PC-3 (cell line): ENCODE data around the gene GTF2A1L. TPM values are rescaled to one million over a fixed set of nuclear protein-coding genes. Genes with fewer than 3 reads are reported as not detected.

ENCODE experiments used
- ATAC-seq: fragments of 200-7000 bp; cut with Tn5 transposase; 2 replicates; pipeline ENCODE4 v1.9.1; 2020; ENCODE audit warnings: mild to moderate bottlenecking, moderate library complexity
- BruUV-seq: library from RNA; stranded (reverse); fragments of 400-500 nt; replicated peaks from 2 replicates; lab custom pipeline; 2021; lab: Mats Ljungman, UMichigan
- CTCF ChIA-PET: fragments of 300-600 bp; sonication (Branson Sonifier 250); formaldehyde crosslinking; loops from one replicate; lab custom pipeline; 2022; ENCODE audit warnings: antibody characterized with exemption; lab: Charles Lee
- POLR2A ChIA-PET: fragments of 300-600 bp; sonication (Branson Sonifier 250); formaldehyde crosslinking; loops from one replicate; lab custom pipeline; 2022; ENCODE audit warnings: antibody characterized with exemption; ENCODE audit not compliant: unreplicated experiment; lab: Charles Lee
- DNase-seq: peaks from one replicate; pipeline ENCODE4 v3.0.0-alpha.2; 2015
- H2AFZ ChIP-seq: fragments of 300-600 bp; sonication (generic); 2 replicates; pipeline ENCODE4 v1.6.0; 2016; ENCODE audit warnings: antibody characterized with exemption, low read length
- H3F3A ChIP-seq: fragments of 300-600 bp; sonication (generic); one replicate; pipeline ENCODE4 v1.6.0; 2017; ENCODE audit warnings: antibody characterized with exemption, low read length, control low read depth, mild to moderate bottlenecking; ENCODE audit not compliant: unreplicated experiment
- H3K27ac ChIP-seq: fragments of 300-600 bp; sonication (generic); 2 replicates; pipeline ENCODE4 v1.5.1; 2016; ENCODE audit warnings: mild to moderate bottlenecking, low read length
- H3K27me3 ChIP-seq: fragments of 300-600 bp; sonication (generic); 2 replicates; pipeline ENCODE4 v1.6.1; 2016; ENCODE audit warnings: low read length, mixed read lengths
- H3K36me3 ChIP-seq: fragments of 300-600 bp; sonication (generic); 2 replicates; pipeline ENCODE4 v1.6.1; 2016; ENCODE audit warnings: low read depth, mixed run types, low read length, mixed read lengths
- H3K4me1 ChIP-seq: fragments of 300-600 bp; sonication (generic); 2 replicates; pipeline ENCODE4 v1.5.1; 2016; ENCODE audit warnings: low read length; ENCODE audit not compliant: insufficient read depth
- H3K4me2 ChIP-seq: fragments of 300-600 bp; sonication (generic); 2 replicates; pipeline ENCODE4 v1.6.0; 2016; ENCODE audit warnings: low read length
- H3K4me3 ChIP-seq: fragments of 300-600 bp; sonication (generic); 2 replicates; pipeline ENCODE4 v1.5.1; 2016; ENCODE audit warnings: mild to moderate bottlenecking, low read length, mixed read lengths
- H3K79me2 ChIP-seq: fragments of 300-600 bp; sonication (generic); 2 replicates; pipeline ENCODE4 v1.6.1; 2017; ENCODE audit warnings: low read length, mixed read lengths
- H3K9ac ChIP-seq: fragments of 300-600 bp; sonication (generic); 2 replicates; pipeline ENCODE4 v1.6.0; 2016; ENCODE audit warnings: mild to moderate bottlenecking, low read length
- H3K9me2 ChIP-seq: fragments of 300-600 bp; sonication (generic); replicated peaks from 2 replicates; pipeline ENCODE4 v1.6.1; 2016; ENCODE audit warnings: mixed run types, low read length, mixed read lengths
- H3K9me3 ChIP-seq: fragments of 300-600 bp; sonication (generic); 2 replicates; pipeline ENCODE4 v1.6.1; 2016; ENCODE audit warnings: low read length, mixed read lengths
- H4K20me1 ChIP-seq: fragments of 300-600 bp; sonication (generic); 2 replicates; pipeline ENCODE4 v1.6.1; 2016; ENCODE audit warnings: low read length, mixed read lengths
- EZH2 ChIP-seq: fragments of 300-600 bp; sonication (generic); IDR thresholded peaks from one replicate; pipeline ENCODE4 v1.6.1; 2017; ENCODE audit warnings: antibody characterized with exemption, mild to moderate bottlenecking, low read length; ENCODE audit not compliant: unreplicated experiment
- EZH2phosphoT487 ChIP-seq: fragments of 300-600 bp; sonication (generic); IDR thresholded peaks from 2 replicates; pipeline ENCODE4 v1.6.1; 2018; ENCODE audit warnings: mild to moderate bottlenecking, antibody characterized with exemption, low read length, borderline replicate concordance
- intact Hi-C: fragments of 100-400 bp; cut with micrococcal nuclease; formaldehyde crosslinking; loops from 2 replicates; pipeline ENCODE4 v1.9.0; 2023
- total RNA-seq: library from RNA; depleted of rRNA; stranded (reverse); fragments of >200 nt; gene quantifications from 2 replicates; pipeline ENCODE4 v1.2.3, GENCODE V29; 2014
- TF ChIP-seq, protein P1 (sequence below): fragments of 300-600 bp; sonication (generic); conservative IDR thresholded peaks from 2 replicates; pipeline ENCODE4 v1.5.1; 2017; ENCODE audit warnings: antibody characterized with exemption, low read depth, mild to moderate bottlenecking, low read length

GTF2A1L gene
- total RNA-seq, 1 experiment from 2014 or later: not detected

DNA sequence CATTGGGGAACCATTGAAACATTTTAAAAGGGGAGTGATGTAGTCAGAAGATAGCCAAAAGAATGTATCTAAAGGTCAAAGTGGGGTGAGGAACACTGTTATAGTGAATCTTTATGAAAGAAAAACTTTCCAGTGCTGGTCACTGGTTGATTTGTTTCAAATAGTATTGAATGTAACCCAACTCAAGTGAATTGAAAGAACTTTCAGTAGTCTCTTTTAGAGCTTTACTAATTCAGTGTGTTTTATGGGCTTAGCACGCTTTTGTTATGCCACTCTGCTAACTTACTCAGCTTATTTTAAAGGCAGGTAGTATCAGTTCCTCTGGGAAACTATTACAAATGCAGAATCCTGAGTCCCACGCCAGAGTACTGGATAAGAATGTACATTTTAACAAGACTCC is 57.3 kb downstream of the GTF2A1L start:
- POLR2A ChIA-PET: no interaction called here
- ATAC-seq (no peak), DNase-seq (no peak)
- H3K9me3 ChIP-seq: no peaks in the 10 kb centered on the region
- no peak overlapping the region for H3K9ac ChIP-seq
- no peaks in the 10 kb centered on the region for H3K9me2 ChIP-seq
- intact Hi-C loops: no loop called here
- no peak overlapping the region for H3K27ac ChIP-seq
- H3K4me2 ChIP-seq: no peak overlapping the region
- H2AFZ ChIP-seq: no peak overlapping the region
- H4K20me1 ChIP-seq: no peaks in the 10 kb centered on the region
- no peak overlapping the region for H3K4me3 ChIP-seq
- no TSS peak for BruUV-seq
- TF ChIP-seq, protein P1, sequence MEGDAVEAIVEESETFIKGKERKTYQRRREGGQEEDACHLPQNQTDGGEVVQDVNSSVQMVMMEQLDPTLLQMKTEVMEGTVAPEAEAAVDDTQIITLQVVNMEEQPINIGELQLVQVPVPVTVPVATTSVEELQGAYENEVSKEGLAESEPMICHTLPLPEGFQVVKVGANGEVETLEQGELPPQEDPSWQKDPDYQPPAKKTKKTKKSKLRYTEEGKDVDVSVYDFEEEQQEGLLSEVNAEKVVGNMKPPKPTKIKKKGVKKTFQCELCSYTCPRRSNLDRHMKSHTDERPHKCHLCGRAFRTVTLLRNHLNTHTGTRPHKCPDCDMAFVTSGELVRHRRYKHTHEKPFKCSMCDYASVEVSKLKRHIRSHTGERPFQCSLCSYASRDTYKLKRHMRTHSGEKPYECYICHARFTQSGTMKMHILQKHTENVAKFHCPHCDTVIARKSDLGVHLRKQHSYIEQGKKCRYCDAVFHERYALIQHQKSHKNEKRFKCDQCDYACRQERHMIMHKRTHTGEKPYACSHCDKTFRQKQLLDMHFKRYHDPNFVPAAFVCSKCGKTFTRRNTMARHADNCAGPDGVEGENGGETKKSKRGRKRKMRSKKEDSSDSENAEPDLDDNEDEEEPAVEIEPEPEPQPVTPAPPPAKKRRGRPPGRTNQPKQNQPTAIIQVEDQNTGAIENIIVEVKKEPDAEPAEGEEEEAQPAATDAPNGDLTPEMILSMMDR: no peak
- TF ChIP-seq EZH2phosphoT487 (no peak), EZH2 (no peak)
- peaks cover 21% of the 10 kb centered on the region; the same call in 1 of the 2 replicates for H3K27me3 ChIP-seq
- CTCF ChIA-PET: no interaction called here
- no peaks in the 10 kb centered on the region for H3K36me3 ChIP-seq
- H3F3A ChIP-seq: no peaks in the 10 kb centered on the region
- no peaks in the 10 kb centered on the region for H3K4me1 ChIP-seq
- no peaks in the 10 kb centered on the region for H3K79me2 ChIP-seq

DNA sequence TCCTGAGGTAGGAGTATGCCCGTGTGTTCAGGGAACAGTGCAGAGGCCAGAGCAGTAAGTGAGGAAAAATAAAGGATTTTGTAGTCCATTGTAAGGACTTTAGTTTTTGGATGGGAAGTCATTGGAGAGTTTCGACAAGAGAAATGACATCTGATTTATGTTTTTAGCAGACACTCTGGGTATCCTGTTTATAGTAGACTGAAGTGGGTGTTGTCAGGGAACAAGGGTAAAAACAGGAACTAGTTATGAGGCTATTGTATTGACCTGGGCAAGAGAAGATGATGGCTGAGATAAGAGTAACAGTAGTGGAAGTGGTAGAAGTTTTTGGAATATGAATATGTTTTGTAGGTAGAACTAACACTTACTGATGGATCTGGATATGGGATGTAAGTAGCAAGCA is 59.8 kb downstream of the GTF2A1L start:
- Histone ChIP-seq H3K4me3 (no peak overlapping the region), H3K4me2 (no peak overlapping the region), H3K9ac (no peak overlapping the region), H3F3A (no peaks in the 10 kb centered on the region), H2AFZ (no peak overlapping the region), H3K9me3 (no peaks in the 10 kb centered on the region), H4K20me1 (no peaks in the 10 kb centered on the region), H3K27me3 (peaks cover 24% of the 10 kb centered on the region; the same call in 1 of the 2 replicates), H3K27ac (no peak overlapping the region), H3K36me3 (no peaks in the 10 kb centered on the region), H3K4me1 (no peaks in the 10 kb centered on the region), H3K79me2 (no peaks in the 10 kb centered on the region), H3K9me2 (no peaks in the 10 kb centered on the region)
- ChIA-PET POLR2A (no interaction called here), CTCF (no interaction called here)
- no peak for ATAC-seq
- no peak for DNase-seq
- BruUV-seq: no TSS peak
- intact Hi-C loops: no loop called here
- TF ChIP-seq EZH2phosphoT487: no peak
- TF ChIP-seq, protein P1: no peak
- TF ChIP-seq EZH2: no peak

DNA sequence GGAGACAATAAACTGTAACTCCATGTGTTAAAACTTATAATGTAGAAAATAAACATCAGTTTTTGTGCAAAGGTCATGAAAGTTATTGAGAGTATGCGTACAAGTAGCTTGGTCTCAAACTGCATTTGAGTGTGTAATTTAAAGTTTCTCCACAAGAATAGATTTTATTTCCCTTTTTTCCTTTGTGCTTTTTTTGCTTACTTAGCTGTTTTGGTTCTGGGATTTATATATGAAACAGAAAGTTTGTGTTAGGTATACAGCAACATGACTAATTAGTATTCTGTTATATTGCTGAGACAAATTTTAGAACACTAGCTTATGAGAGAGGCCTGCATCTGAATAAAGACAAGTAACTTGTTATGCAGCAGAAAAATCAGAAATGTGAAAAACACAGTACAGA is 67.5 kb downstream of the GTF2A1L start:
- H3K9me2 ChIP-seq: no peaks in the 10 kb centered on the region
- TF ChIP-seq EZH2phosphoT487: no peak
- TF ChIP-seq EZH2: no peak
- TF ChIP-seq, protein P1: no peak
- POLR2A ChIA-PET: no interaction called here
- ATAC-seq (no peak), DNase-seq (no peak)
- H3K27ac ChIP-seq: no peak overlapping the region
- no peak overlapping the region for H3K4me2 ChIP-seq
- H3K9me3 ChIP-seq: no peaks in the 10 kb centered on the region
- no peak overlapping the region for H3K9ac ChIP-seq
- CTCF ChIA-PET: no interaction called here
- H3F3A ChIP-seq: no peaks in the 10 kb centered on the region
- no peaks in the 10 kb centered on the region for H3K4me1 ChIP-seq
- intact Hi-C loops: no loop called here
- H2AFZ ChIP-seq: no peak overlapping the region
- BruUV-seq: no TSS peak
- H3K36me3 ChIP-seq: no peaks in the 10 kb centered on the region
- peaks cover 33% of the 10 kb centered on the region for H3K27me3 ChIP-seq
- H3K4me3 ChIP-seq: no peak overlapping the region
- no peaks in the 10 kb centered on the region for H3K79me2 ChIP-seq
- no peaks in the 10 kb centered on the region for H4K20me1 ChIP-seq
